Neural progenitor cell (in vitro differentiated cells): ENCODE data around the gene EIF4E. TPM values are rescaled to one million over a fixed set of nuclear protein-coding genes. Genes with fewer than 3 reads are reported as not detected.

Experiments used
- DNase-seq: peaks from one replicate; pipeline ENCODE4 v3.0.0-alpha.2; 2016; ENCODE audit warnings: low spot score
- H2AFZ ChIP-seq: fragments of 200-600 bp; sonication (generic); replicated peaks from 2 replicates; pipeline ENCODE4 v1.6.1; 2016; ENCODE audit warnings: antibody characterized with exemption
- H3F3A ChIP-seq: fragments of 200-600 bp; sonication (generic); 2 replicates; pipeline ENCODE4 v1.6.1; 2016; ENCODE audit warnings: antibody characterized with exemption, low read depth
- H3K27ac ChIP-seq: fragments of 200-600 bp; sonication (generic); 2 replicates; pipeline ENCODE4 v1.5.1; 2016; ENCODE audit warnings: mild to moderate bottlenecking
- H3K27me3 ChIP-seq: fragments of 200-600 bp; sonication (generic); 2 replicates; pipeline ENCODE4 v1.6.1; 2016; ENCODE audit warnings: mild to moderate bottlenecking, moderate library complexity
- H3K36me3 ChIP-seq: fragments of 200-600 bp; sonication (generic); 2 replicates; pipeline ENCODE4 v1.5.1; 2016
- H3K4me1 ChIP-seq: fragments of 200-600 bp; sonication (generic); 2 replicates; pipeline ENCODE4 v1.6.1; 2016; ENCODE audit warnings: mixed run types
- H3K4me2 ChIP-seq: fragments of 200-600 bp; sonication (generic); 2 replicates; pipeline ENCODE4 v1.6.1; 2016
- H3K4me3 ChIP-seq: fragments of 200-600 bp; sonication (generic); 2 replicates; pipeline ENCODE4 v1.5.1; 2016
- H3K79me2 ChIP-seq: fragments of 200-600 bp; sonication (generic); 2 replicates; pipeline ENCODE4 v1.6.1; 2016; ENCODE audit warnings: low read depth
- H3K9ac ChIP-seq: fragments of 200-600 bp; sonication (generic); 2 replicates; pipeline ENCODE4 v1.6.1; 2016
- H3K9me3 ChIP-seq: fragments of 200-600 bp; sonication (generic); 2 replicates; pipeline ENCODE4 v1.5.1; 2016; ENCODE audit warnings: low read depth
- H4K20me1 ChIP-seq: fragments of 200-600 bp; sonication (generic); 2 replicates; pipeline ENCODE4 v1.6.1; 2016; ENCODE audit warnings: low read depth
- H3K27ac Mint-ChIP-seq: 3 replicates; pipeline ENCODE4 v1.8.0; 2021; ENCODE audit warnings: mixed read lengths
- H3K27me3 Mint-ChIP-seq: 2 replicates; pipeline ENCODE4 v1.8.0; 2022; ENCODE audit warnings: low read depth, mild to moderate bottlenecking, inconsistent platforms, moderate library complexity, mixed read lengths; ENCODE audit not compliant: insufficient read depth
- H3K36me3 Mint-ChIP-seq: 3 replicates; pipeline ENCODE4 v1.8.0; 2021; ENCODE audit warnings: mixed read lengths
- H3K4me1 Mint-ChIP-seq: 3 replicates; pipeline ENCODE4 v1.8.0; 2021; ENCODE audit warnings: mixed read lengths
- H3K4me3 Mint-ChIP-seq: 3 replicates; pipeline ENCODE4 v1.8.0; 2021; ENCODE audit warnings: mild to moderate bottlenecking, moderate library complexity, mixed read lengths
- H3K9me3 Mint-ChIP-seq: 3 replicates; pipeline ENCODE4 v1.8.0; 2020; ENCODE audit warnings: mixed read lengths
- EZH2 ChIP-seq: fragments of 200-600 bp; sonication (generic); IDR thresholded peaks from 2 replicates; pipeline ENCODE4 v1.6.1; 2017; ENCODE audit warnings: antibody characterized with exemption, mild to moderate bottlenecking, moderate library complexity
- EZH2phosphoT487 ChIP-seq: fragments of 200-600 bp; sonication (generic); IDR thresholded peaks from 2 replicates; pipeline ENCODE4 v1.6.1; 2017; ENCODE audit warnings: antibody characterized with exemption
- total RNA-seq: library from RNA; depleted of rRNA; stranded (reverse); fragments of >200 nt; gene quantifications from 2 replicates; pipeline ENCODE4 v1.2.3, GENCODE V29; 2015; ENCODE audit warnings: low replicate concordance
- TF ChIP-seq, protein P1 (sequence below): fragments of 200-600 bp; sonication (generic); IDR thresholded peaks from 2 replicates; pipeline ENCODE4 v1.5.1; 2017; ENCODE audit warnings: antibody characterized with exemption, mild to moderate bottlenecking

The EIF4E gene
- total RNA-seq, 1 donor from 2014 or later: 340 TPM

DNA sequence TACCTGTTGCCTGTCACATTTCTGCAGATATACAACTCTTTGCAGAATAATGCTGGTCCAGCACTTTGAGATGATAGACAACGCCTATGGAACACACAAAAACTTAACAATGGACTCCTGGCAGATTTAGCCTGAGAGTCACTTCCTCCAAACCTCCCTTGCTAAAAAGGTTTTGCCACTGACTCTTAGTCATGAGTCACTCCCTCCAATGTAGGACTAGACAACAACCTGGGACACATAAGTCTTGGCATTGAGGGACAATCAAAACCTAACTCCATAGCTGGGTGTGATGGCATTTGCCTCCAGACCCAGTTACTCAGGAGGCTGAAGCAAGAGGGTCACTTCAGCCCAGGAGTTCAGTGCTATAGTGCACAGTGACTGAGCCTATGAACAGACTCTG, 22.0 kb upstream of the EIF4E start:
- Mint-ChIP-seq H3K27ac (no peak overlapping the region), H3K36me3 (no peaks in the 10 kb centered on the region), H3K27me3 (no peaks in the 10 kb centered on the region), H3K9me3 (peaks cover under 1% of the 10 kb centered on the region), H3K4me3 (no peak overlapping the region), H3K4me1 (peaks cover 5% of the 10 kb centered on the region)
- no peaks in the 10 kb centered on the region for H4K20me1 ChIP-seq
- no peak overlapping the region for H2AFZ ChIP-seq
- H3K4me3 ChIP-seq: no peak overlapping the region
- H3K9ac ChIP-seq: no peak overlapping the region
- no peaks in the 10 kb centered on the region for H3K4me1 ChIP-seq
- no peaks in the 10 kb centered on the region for H3K36me3 ChIP-seq
- no peaks in the 10 kb centered on the region for H3K27me3 ChIP-seq
- no peak overlapping the region for H3K27ac ChIP-seq
- DNase-seq: no peak
- H3F3A ChIP-seq: no peaks in the 10 kb centered on the region
- H3K4me2 ChIP-seq: no peak overlapping the region
- TF ChIP-seq EZH2 (no peak), EZH2phosphoT487 (no peak)
- TF ChIP-seq, protein P1, sequence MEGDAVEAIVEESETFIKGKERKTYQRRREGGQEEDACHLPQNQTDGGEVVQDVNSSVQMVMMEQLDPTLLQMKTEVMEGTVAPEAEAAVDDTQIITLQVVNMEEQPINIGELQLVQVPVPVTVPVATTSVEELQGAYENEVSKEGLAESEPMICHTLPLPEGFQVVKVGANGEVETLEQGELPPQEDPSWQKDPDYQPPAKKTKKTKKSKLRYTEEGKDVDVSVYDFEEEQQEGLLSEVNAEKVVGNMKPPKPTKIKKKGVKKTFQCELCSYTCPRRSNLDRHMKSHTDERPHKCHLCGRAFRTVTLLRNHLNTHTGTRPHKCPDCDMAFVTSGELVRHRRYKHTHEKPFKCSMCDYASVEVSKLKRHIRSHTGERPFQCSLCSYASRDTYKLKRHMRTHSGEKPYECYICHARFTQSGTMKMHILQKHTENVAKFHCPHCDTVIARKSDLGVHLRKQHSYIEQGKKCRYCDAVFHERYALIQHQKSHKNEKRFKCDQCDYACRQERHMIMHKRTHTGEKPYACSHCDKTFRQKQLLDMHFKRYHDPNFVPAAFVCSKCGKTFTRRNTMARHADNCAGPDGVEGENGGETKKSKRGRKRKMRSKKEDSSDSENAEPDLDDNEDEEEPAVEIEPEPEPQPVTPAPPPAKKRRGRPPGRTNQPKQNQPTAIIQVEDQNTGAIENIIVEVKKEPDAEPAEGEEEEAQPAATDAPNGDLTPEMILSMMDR: no peak
- H3K9me3 ChIP-seq: no peaks in the 10 kb centered on the region
- no peaks in the 10 kb centered on the region for H3K79me2 ChIP-seq

GRCh38 chr4:98946359-98946758, 17.4 kb upstream of the EIF4E start:
- H3K36me3 Mint-ChIP-seq: no peaks in the 10 kb centered on the region
- H3K9me3 Mint-ChIP-seq: no peaks in the 10 kb centered on the region
- Histone ChIP-seq H3K4me1 (no peaks in the 10 kb centered on the region), H3K9ac (no peak overlapping the region), H3K36me3 (no peaks in the 10 kb centered on the region), H3K4me2 (no peak overlapping the region), H2AFZ (no peak overlapping the region), H3K4me3 (no peak overlapping the region), H3F3A (no peaks in the 10 kb centered on the region), H3K9me3 (no peaks in the 10 kb centered on the region), H3K27ac (no peak overlapping the region), H4K20me1 (no peaks in the 10 kb centered on the region), H3K79me2 (no peaks in the 10 kb centered on the region), H3K27me3 (no peaks in the 10 kb centered on the region)
- no peak for DNase-seq
- no peak for TF ChIP-seq EZH2
- H3K27ac Mint-ChIP-seq: no peak overlapping the region
- H3K4me1 Mint-ChIP-seq: no peaks in the 10 kb centered on the region
- H3K27me3 Mint-ChIP-seq: no peaks in the 10 kb centered on the region
- no peak overlapping the region for H3K4me3 Mint-ChIP-seq

DNA sequence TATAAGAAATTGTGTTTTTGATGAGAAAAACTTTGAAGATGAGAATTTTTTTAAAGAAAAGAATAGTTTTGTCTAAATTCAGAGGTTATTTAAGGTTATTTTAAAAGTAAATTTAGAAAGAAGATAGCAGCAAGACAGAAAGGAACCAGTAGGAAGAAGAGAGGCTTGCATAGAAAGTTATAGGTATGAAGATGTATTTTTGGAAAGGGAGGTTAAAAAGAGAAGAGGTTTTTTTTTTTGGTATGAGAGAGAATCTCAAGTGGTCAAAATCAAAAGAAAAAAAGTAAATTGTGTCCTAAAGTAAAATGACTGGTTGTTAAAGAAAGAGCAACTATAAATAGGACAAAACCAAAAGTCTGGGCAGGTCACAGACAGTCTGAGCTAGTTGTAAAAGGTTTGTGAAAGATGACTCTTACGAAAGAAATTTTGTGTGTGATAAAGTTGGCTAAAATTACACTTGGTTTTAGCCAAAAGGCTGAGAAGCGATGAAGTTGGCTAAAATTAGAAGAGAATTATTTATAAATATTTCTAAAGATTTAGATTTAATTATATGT, 16.4 kb upstream of the EIF4E start:
- H3K4me1 ChIP-seq: no peaks in the 10 kb centered on the region
- Mint-ChIP-seq H3K9me3 (no peaks in the 10 kb centered on the region), H3K4me1 (no peaks in the 10 kb centered on the region), H3K27me3 (no peaks in the 10 kb centered on the region), H3K36me3 (no peaks in the 10 kb centered on the region), H3K4me3 (no peak overlapping the region), H3K27ac (no peak overlapping the region)
- H3K4me2 ChIP-seq: no peak overlapping the region
- no peaks in the 10 kb centered on the region for H3K27me3 ChIP-seq
- H3F3A ChIP-seq: no peaks in the 10 kb centered on the region
- no peaks in the 10 kb centered on the region for H4K20me1 ChIP-seq
- H2AFZ ChIP-seq: no peak overlapping the region
- DNase-seq: no peak
- no peak overlapping the region for H3K27ac ChIP-seq
- H3K36me3 ChIP-seq: no peaks in the 10 kb centered on the region
- no peaks in the 10 kb centered on the region for H3K79me2 ChIP-seq
- no peak overlapping the region for H3K9ac ChIP-seq
- no peak overlapping the region for H3K4me3 ChIP-seq
- H3K9me3 ChIP-seq: no peaks in the 10 kb centered on the region
- TF ChIP-seq, protein P1: no peak
- no peak for TF ChIP-seq EZH2phosphoT487
- no peak for TF ChIP-seq EZH2

GRCh38 chr4:98939892-98940298, 11.0 kb upstream of the EIF4E start:
- Histone ChIP-seq H3K27me3 (no peaks in the 10 kb centered on the region), H3K9ac (no peak overlapping the region), H2AFZ (peak overlapping the region; percentile 32), H3K4me2 (no peak overlapping the region), H3K4me3 (no peak overlapping the region), H3K9me3 (no peaks in the 10 kb centered on the region), H3F3A (no peaks in the 10 kb centered on the region), H3K27ac (no peak overlapping the region), H3K36me3 (no peaks in the 10 kb centered on the region), H3K4me1 (no peaks in the 10 kb centered on the region), H3K79me2 (no peaks in the 10 kb centered on the region), H4K20me1 (no peaks in the 10 kb centered on the region)
- no peak overlapping the region for H3K27ac Mint-ChIP-seq
- no peaks in the 10 kb centered on the region for H3K9me3 Mint-ChIP-seq
- no peaks in the 10 kb centered on the region for H3K36me3 Mint-ChIP-seq
- no peaks in the 10 kb centered on the region for H3K4me1 Mint-ChIP-seq
- TF ChIP-seq, protein P1: peak; percentile 85
- TF ChIP-seq EZH2phosphoT487 (no peak), EZH2 (no peak)
- no peaks in the 10 kb centered on the region for H3K27me3 Mint-ChIP-seq
- DNase-seq: peak; percentile 64
- no peak overlapping the region for H3K4me3 Mint-ChIP-seq
